Measurements from ENCODE around the gene FGL2.
"Not testable (repeated sequence)": the region's sequence is repeated elsewhere in the genome, so short reads cannot be mapped to it uniquely, and the experiment has no call there.

FGL2 gene

GRCh38 chr7:77199013-77199966 is at the start of gene FGL2:
TSS of gene FGL2 (minus strand) at chr7:77199819. CDS start at chr7:77199793, 26 bp downstream.
- peak; percentile 80 for DNase-seq

- DNase-seq: no peak
These were observed 48.5 kb upstream of the FGL2 start for GRCh38 chr7:77248154-77248553.

GRCh38 chr7:77247206-77247850 is 47.7 kb upstream of the FGL2 start:
- peak; percentile 92 for DNase-seq

GRCh38 chr7:77246026-77246640 is 46.5 kb upstream of the FGL2 start:
- DNase-seq: peak; percentile 54

- peak; percentile 69 for DNase-seq
These were observed 45.6 kb upstream of the FGL2 start for GRCh38 chr7:77245015-77245755.

- DNase-seq: peak; percentile 58
These were observed 44.8 kb upstream of the FGL2 start for GRCh38 chr7:77244222-77244934.

- DNase-seq: no peak
These were observed 42.9 kb upstream of the FGL2 start for GRCh38 chr7:77242554-77242953.

GRCh38 chr7:77242068-77242467 is 42.4 kb upstream of the FGL2 start:
- DNase-seq: no peak

- peak; percentile 17 for DNase-seq
These were observed 39.9 kb upstream of the FGL2 start for GRCh38 chr7:77239471-77239870.

GRCh38 chr7:77238703-77239136 is 39.1 kb upstream of the FGL2 start:
- peak; percentile 92 for DNase-seq

GRCh38 chr7:77235276-77235675 is 35.7 kb upstream of the FGL2 start:
- peak; percentile 65 for DNase-seq

GRCh38 chr7:77232467-77232866 is 32.8 kb upstream of the FGL2 start:
- no peak for DNase-seq

GRCh38 chr7:77228795-77229194 is 29.2 kb upstream of the FGL2 start:
- not testable (repeated sequence) for DNase-seq

- peak; percentile 21 for DNase-seq
These were observed 26.8 kb upstream of the FGL2 start for GRCh38 chr7:77226357-77226839.

GRCh38 chr7:77223261-77223660 is 23.6 kb upstream of the FGL2 start:
- no peak for DNase-seq

GRCh38 chr7:77222819-77223218 is 23.2 kb upstream of the FGL2 start:
- DNase-seq: no peak

GRCh38 chr7:77222065-77222464 is 22.4 kb upstream of the FGL2 start:
- DNase-seq: peak; percentile 56

- DNase-seq: not testable (repeated sequence)
These were observed 20.2 kb upstream of the FGL2 start for GRCh38 chr7:77219701-77220331.

- no peak for DNase-seq
These were observed 18.0 kb upstream of the FGL2 start for GRCh38 chr7:77217474-77218185.

- no peak for DNase-seq
These were observed 16.7 kb upstream of the FGL2 start for GRCh38 chr7:77216181-77216845.

Data from suppressor macrophage treated with lipopolysaccharide for 4 hours (primary cell).